IPS-NIHi7 (cell line): ENCODE data around the gene HHATL.

Experiments used
- DNase-seq: peaks from one replicate; pipeline ENCODE4 v3.0.0; 2012; ENCODE audit warnings: mixed read lengths; ENCODE audit errors: extremely low spot score

The HHATL gene

GRCh38 chr3:42702066-42702951, at the start of gene HHATL:
TSS of gene HHATL (minus strand) at chr3:42702798. CDS start at chr3:42700826, 1,972 bp downstream.
- DNase-seq = no peak

DNA sequence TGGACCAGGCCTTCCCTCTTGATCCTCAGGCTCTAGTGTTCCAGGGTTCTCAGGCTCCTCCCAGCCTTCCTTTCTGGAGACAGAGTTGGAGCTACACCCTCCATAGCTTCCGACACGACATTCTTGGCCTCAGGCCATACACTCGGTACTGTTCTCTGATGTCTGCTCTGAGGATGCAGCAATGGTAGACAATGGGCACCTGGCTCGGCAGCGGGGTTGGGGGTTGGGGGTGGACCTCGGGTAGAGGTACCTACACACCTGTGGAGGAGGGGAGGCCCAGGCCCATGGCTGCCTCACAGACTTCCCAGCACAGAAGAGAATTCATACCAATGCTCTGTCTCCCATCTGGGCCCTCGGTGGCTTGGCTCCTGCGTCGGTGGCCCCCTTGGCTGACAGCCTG, 49.0 kb upstream of the HHATL start:
- DNase-seq = no peak

DNA sequence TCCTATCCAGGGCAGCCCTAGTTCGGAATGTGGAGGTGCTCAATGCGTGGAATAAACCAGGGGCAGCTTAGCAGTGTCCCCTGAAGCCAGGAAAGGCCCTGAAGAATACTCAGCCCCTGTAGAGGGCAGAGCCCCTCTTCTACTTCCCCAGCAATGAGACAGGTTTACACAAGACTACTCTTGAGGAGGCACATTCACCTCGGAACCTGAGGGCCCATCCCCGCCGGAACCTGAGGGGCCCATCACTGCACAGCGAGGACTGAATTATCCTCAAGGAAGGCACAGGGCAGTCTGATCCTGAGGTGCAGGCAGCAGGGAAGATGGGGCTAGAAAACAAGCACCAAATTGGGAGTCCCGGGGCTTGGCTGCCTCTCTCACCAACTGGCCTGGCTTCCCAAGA, 48.2 kb upstream of the HHATL start:
- no peak for DNase-seq

DNA sequence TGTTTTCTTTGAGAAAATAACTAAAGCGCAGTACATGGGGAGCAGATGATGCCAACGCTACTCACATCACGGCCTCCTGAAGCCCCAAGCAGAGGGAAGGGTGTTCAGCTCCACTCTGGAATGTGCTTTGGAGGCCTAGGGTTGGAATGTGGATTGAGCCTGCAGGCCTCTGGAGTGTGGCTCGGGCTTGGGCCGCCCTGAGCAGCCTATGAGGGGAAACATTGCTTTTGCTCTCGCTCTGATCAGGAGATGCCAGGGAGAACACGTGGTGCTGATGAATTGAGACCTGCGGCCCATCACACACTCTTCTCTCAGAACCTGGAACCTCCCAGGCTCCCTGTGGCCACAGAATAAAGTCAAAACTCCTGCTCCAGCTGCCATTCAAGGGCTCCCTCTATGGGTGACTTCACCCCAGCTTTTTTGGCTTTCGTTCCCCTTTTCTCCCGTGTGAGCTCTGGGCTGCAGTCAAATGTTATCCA, 47.2 kb upstream of the HHATL start:
- peak; percentile 71 for DNase-seq

GRCh38 chr3:42749025-42749752, 46.6 kb upstream of the HHATL start:
- no peak for DNase-seq

DNA sequence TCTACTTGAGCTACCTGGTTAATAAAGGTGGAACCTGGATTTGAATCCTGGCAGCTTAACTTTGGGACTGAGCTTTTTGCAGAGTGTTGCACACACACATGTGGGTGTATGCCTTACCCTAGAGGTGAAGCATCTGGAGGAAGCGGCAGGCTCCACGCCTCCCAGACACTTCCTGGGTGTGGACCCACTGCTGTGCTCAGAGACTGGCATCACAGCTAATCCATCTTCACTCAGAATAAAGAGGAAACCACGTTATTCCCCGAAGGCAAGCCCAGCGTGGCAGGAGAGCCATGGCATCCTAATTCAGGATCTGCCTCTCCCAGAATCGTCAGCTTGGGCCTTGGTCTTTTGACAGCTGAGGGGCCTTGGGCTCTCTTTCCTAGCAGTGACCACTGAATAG, 45.0 kb upstream of the HHATL start:
- no peak for DNase-seq

- DNase-seq = no peak
Measured at GRCh38 chr3:42746455-42747450, 44.2 kb upstream of the HHATL start.

DNA sequence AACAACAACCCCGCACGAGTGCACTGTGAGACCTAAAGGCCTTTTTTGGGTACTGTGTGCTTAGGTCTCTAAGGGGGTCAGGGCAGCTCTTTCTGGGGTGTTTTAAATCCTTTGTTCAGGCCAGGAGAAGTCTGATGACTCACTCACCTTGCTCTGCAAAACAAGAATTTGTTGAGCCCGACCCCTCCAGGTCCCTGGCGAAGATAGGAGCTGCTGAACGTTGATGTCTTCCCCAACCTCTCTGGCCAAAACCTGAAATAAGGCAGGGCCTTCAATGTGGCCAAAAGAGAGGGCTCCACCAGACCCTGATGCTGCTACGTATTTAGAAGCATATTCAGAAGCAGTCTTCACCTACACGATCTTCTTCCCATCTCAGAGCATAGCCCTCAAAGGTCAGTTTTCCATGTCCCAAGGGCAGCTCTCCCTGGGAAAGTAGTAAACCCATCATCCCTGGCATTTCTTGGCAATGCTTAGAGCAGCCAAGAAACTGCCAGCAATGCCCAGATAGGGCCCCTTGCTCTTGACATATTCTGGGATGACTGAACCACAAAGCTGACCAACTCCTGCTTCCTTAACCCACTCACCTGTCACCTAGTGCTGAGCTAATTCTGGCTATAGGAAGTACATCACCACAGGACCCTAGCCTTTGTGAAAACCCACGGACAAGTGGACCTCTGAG, 43.3 kb upstream of the HHATL start:
- DNase-seq = peak; percentile 2

DNA sequence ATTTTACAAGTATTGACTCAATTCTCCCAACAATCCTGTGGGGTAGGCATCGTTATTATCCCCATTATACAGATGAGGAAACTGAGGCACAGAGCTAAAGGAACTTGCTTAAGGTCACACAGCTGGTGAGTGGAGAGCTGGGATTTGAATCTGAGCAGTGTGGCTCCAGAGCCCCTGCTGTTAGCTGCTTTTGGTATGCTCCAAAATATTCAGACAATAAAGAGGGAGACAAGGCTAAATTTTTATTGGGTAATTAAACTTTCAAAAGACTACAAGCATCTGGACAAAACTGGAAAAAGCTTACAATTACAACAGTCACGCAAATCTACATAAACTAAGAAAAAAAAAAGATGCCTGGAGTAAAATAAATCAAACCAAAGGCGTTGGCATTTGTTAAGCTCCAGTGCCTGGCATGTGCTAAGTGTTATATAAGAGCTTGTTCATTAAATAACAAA, 42.7 kb upstream of the HHATL start:
- no peak for DNase-seq

- no peak for DNase-seq
Measured at GRCh38 chr3:42743204-42743995, 40.8 kb upstream of the HHATL start.

- no peak for DNase-seq
Measured at GRCh38 chr3:42742688-42743087, 40.1 kb upstream of the HHATL start.

- DNase-seq = no peak
Measured at GRCh38 chr3:42742259-42742658, 39.7 kb upstream of the HHATL start.

GRCh38 chr3:42741796-42742195, 39.2 kb upstream of the HHATL start:
- no peak for DNase-seq

GRCh38 chr3:42739401-42740158, 37.0 kb upstream of the HHATL start:
- no peak for DNase-seq

DNA sequence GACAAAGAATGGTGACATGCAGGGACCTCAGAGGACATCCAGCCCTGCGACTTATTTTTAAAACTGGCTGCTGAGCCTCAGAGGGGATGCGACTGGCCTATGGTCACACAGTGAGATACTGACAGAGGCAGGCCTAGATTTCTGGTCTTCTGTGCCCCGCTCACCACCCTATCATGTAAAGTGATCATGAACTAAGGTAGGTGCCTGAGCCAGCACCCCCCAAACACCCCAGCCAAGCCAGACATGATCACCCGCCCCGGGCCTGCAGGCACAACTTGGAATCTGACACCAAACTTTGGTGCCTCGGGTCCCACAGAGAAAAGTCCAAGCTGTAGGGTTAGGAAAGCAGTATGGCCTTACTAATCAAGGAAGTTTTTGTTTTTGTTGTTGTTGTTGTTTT, 33.9 kb upstream of the HHATL start:
- no peak for DNase-seq

DNA sequence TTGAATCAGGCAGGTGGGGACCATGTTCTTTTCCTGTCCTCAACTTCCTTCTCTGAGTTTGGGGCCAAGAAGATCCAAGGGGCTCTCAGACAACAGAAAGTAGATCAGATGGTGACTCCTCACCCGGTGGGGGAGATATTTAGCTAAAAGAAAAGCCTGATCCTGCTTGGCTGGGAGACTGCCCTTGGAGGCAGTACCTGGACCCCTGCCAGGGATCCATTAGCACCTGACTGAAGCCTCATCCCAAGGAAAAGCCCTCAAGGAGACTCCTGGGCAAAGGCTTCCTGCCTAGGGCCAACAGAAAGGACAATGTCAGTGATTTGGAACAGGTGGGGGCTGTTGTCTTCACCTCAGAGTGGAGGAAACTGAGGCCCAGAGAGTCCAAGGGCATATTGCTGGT, 33.5 kb upstream of the HHATL start:
- DNase-seq = peak; percentile 56

DNA sequence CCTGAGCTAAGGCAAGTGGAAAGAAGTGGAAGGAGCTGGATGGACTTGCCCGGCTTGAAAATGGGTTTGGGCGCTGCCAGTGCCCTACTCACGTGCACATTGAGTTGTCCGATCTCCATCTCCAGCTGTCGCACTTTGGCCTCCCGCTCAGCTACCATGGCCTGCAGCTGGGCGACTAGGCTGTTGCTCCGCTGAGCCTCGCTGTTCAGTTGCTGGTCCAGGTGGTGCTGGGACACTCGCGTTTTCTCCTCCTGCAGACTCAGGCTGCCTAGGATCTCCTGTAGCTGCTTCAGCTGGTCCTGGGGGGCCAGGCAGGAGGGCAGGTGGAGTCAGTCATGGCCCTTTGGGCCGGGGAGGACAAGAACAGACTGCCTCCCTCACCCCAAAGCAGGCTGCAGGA, 33.0 kb upstream of the HHATL start:
- no peak for DNase-seq

GRCh38 chr3:42735019-42735418, 32.4 kb upstream of the HHATL start:
- no peak for DNase-seq

GRCh38 chr3:42734263-42734860, 31.8 kb upstream of the HHATL start:
- no peak for DNase-seq
